ENCODE measurements around the gene TCF7L2.

DNA sequence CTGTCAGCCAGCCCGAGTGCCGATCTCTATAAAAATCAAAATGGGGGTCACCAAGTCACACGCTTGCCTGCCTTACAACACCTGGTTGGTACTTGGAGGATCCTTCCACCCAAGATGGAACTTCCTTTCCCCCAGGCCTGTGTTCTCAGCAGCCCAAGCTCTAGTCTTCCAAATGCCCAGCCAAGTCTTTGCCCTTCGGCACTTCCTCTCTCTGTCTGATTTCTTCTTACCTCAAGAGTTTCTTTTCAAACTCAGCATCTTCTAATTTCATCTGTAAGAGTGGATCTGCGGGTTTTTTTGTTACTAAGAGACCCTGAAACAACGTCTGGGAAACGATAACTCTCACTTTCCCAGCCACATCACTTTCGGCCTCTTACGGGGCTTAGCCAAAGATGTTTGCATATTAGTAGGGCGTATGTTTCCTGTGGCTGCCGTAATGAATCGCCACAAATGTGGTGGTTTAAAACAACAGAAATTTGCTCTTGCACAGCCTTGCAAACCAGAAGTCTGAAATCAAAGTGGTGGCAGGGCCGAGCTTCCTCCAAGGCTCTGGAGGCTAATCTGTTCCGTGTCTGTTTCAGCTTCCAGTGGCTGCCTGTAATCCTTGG, 219.9 kb downstream of the TCF7L2 start:
- TF ChIP-seq SIN3A (IDR thresholded peaks at IDR 0.05; ENCODE audit: borderline replicate concordance, insufficient read depth, low read length) (no peak), TAF1 (IDR thresholded peaks at IDR 0.05; ENCODE audit: borderline replicate concordance, insufficient read depth, low read length) (no peak), POLR2AphosphoS5 (IDR thresholded peaks at IDR 0.05; ENCODE audit: low read depth, low read length) (0 out of 2 replicates have a peak, but pooled peaks have one; percentile 16), FOXP2 (optimal IDR thresholded peaks at IDR 0.05; ENCODE audit: borderline replicate concordance, extremely low read depth, extremely low read length, insufficient read depth) (no peak)
- TF ChIP-seq, protein P1, sequence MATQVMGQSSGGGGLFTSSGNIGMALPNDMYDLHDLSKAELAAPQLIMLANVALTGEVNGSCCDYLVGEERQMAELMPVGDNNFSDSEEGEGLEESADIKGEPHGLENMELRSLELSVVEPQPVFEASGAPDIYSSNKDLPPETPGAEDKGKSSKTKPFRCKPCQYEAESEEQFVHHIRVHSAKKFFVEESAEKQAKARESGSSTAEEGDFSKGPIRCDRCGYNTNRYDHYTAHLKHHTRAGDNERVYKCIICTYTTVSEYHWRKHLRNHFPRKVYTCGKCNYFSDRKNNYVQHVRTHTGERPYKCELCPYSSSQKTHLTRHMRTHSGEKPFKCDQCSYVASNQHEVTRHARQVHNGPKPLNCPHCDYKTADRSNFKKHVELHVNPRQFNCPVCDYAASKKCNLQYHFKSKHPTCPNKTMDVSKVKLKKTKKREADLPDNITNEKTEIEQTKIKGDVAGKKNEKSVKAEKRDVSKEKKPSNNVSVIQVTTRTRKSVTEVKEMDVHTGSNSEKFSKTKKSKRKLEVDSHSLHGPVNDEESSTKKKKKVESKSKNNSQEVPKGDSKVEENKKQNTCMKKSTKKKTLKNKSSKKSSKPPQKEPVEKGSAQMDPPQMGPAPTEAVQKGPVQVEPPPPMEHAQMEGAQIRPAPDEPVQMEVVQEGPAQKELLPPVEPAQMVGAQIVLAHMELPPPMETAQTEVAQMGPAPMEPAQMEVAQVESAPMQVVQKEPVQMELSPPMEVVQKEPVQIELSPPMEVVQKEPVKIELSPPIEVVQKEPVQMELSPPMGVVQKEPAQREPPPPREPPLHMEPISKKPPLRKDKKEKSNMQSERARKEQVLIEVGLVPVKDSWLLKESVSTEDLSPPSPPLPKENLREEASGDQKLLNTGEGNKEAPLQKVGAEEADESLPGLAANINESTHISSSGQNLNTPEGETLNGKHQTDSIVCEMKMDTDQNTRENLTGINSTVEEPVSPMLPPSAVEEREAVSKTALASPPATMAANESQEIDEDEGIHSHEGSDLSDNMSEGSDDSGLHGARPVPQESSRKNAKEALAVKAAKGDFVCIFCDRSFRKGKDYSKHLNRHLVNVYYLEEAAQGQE (IDR thresholded peaks at IDR 0.05; ENCODE audit: insufficient read depth in 1 of 2, low read depth in 2 of 2, low read length in 2 of 2): no peak

All from PFSK-1 (cell line).